Stimulated activated CD4-positive, alpha-beta T cell treated with anti-CD3 and anti-CD28 coated beads, Interleukin-1b, Interleukin-23, amount 100 ng/mL, for 4 hours (primary cell): ENCODE measurements around the gene EMC9.

Source experiments
- DNase-seq, 2 donors: peaks; one replicate each; pipeline ENCODE4 v3.0.0-alpha.2; 2020; ENCODE audit warnings: low read depth in 2 of 2

The EMC9 gene, protein sequence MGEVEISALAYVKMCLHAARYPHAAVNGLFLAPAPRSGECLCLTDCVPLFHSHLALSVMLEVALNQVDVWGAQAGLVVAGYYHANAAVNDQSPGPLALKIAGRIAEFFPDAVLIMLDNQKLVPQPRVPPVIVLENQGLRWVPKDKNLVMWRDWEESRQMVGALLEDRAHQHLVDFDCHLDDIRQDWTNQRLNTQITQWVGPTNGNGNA

DNA sequence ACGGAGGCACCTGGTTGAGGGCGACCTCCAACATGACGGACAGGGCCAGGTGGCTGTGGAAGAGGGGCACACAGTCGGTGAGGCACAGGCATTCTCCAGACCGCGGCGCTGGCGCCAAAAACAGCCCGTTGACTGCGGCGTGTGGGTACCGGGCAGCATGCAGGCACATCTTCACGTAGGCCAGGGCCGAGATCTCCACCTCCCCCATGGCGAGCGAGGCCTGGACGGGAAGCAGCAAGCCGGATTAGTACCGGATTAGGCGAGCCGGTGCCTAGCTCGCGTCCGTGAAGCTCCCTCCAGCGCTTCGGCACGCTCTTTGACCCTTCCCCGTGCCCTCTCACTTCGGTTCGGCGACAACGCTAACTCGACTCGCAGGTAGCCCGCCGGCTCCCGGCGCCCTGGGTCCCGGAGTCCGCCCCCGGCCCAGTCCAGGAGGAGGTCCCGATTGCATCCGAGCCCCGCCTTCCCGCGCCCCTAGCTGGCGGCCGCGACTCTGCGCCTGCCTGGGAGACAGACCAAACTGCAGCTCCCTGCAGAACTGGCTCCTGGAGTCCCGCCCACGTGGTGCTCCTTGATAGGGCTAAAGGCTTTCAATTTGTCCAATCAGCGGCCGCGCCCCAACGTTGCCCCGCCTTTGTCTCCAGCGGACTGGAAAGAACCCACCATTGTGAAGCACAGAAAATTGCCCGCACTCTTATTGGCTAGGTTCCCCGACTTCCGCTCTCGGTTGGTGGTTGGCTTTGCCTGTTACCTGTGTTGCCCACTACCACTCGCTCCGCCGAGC is at the start of gene EMC9:
EMC9 (minus strand) TSS at position 495 of the 784 bp plus-strand sequence; CDS start at position 208, 287 bp downstream.
- peak; percentile 99 for DNase-seq

DNA sequence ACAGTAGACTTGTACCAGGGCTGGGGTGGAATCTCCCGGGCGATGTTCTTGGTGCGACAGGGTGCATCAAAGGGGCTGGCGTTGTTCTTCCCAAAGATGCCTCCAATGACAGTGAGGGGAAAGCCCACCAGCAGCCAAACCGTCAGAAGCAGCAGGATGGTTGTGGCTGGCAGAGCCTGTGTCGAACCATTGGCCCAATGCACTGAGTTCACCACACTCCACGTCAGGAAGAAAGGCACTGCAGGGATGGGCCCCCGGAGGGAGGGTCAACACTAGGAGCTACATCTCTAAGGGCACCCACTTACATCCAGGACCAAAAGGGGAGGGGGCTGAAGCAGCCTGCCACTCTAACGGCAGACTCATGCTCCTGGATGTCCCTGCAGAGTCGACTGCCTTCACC is 49.0 kb upstream of the EMC9 start:
- DNase-seq, result no peak

DNA sequence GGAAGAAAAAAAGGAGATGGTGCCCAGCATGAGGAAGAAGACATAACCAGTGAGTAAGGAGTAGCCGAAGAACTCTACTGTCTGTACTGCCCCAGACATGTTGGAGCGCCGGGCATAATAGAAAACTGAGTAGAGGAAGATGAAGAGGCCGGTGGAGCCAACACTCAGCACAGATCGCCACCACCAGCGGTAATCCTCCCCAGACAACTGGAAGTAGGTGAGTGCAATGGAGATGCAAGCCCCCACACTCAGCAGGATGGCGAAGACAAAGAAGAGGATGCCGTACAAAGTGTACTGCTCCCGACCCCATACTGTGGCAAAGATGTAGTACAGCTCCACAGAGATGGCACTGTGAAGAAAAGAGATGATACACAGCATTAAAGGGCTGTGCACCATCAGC is 48.1 kb upstream of the EMC9 start:
- DNase-seq, result no peak

- no peak for DNase-seq
These were observed 47.6 kb upstream of the EMC9 start for GRCh38 chr14:24189059-24189375.

GRCh38 chr14:24188251-24189058 is 47.1 kb upstream of the EMC9 start, which contains the start of gene IPO4:
IPO4 (minus strand) TSS chr14:24188816; CDS start chr14:24188787, 29 bp downstream.
- peak; percentile 83 to 93 for DNase-seq

DNA sequence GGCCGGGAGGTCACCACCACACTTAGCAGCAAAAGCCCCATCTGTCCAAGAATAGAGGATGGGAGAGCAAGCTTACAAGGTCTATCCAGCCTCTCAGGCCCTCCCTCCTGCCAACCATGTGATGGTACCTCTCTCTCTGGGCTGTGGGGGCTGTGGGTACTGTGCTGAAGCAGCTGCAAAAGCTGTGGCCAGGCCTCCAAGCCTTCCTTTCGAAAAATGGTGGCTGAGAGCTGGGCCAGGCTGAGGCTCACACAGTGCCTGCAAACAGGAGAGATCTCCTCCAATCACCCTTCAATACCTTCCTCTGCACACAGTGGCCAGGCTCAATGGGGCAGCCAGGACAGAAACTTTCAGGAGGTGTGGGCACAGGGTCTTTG is 46.1 kb upstream of the EMC9 start:
- DNase-seq, result no peak

GRCh38 chr14:24186831-24187538 is 45.6 kb upstream of the EMC9 start:
- no peak for DNase-seq

GRCh38 chr14:24185741-24186140 is 44.4 kb upstream of the EMC9 start:
- DNase-seq, result no peak

GRCh38 chr14:24185026-24185425 is 43.6 kb upstream of the EMC9 start:
- DNase-seq, result no peak

DNA sequence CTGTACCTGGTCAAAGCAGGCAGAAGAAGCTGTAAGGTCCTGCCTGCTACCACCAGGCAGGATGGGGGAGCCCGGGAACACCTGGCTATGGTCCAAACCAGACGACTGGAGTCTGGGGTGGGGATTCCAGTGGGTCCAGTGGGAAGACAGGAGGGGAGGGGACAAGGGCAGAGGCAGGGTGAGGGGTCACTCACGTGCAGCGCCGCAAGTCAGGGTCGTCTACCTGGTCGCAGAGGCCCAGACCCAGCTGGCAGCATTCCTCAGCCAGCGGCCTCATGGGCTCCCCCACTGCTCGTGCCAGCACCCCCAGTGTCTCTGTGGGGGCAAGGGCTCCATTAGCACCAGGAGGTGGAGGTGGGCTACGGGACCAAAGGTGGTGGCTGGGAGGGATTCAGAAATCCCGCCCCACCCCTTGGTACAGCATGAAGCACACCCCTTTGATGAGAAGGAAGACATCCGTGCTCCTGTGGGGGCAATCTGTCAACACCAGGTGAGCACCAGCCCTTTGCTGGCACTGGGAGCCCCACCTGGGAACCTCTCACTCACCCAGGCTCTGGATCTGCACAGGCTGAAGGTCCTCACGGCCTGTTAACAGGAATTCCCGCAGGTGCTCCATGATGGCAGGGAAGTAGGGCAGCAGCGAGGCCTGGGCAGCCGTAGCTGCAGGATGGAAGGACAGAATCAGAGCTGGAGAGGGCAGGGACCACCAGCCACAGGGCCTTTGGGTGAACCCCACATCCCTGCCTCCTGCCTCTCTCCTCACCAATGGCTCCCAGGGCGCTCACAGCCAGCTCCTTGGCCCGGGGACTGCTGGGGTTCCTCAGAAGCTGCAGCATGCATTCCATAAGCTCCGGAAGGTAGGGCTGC is 42.9 kb upstream of the EMC9 start:
- no peak for DNase-seq

DNA sequence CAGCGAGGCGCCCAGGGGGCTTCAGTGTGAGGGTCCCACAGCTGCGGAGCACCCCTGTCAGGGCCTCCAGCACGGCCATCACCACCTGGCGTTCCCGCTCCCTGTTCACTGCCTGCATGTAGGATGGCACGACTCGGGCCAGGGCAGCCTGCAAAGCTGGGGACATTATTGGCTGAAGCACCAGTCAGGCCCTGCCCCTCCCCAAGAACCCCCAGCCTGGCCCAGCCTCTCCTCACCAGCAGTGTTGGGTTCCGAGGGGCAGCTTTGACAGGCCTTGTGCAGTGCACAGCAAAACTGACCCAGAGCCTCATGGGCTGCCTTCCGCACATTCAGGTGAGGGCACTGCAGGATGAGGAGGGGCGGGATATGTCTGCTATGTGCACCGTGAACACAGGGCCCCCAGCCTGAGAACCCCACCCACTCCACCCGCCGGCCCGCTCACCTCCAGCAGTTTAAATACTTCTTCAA is 41.7 kb upstream of the EMC9 start:
- no peak for DNase-seq

DNA sequence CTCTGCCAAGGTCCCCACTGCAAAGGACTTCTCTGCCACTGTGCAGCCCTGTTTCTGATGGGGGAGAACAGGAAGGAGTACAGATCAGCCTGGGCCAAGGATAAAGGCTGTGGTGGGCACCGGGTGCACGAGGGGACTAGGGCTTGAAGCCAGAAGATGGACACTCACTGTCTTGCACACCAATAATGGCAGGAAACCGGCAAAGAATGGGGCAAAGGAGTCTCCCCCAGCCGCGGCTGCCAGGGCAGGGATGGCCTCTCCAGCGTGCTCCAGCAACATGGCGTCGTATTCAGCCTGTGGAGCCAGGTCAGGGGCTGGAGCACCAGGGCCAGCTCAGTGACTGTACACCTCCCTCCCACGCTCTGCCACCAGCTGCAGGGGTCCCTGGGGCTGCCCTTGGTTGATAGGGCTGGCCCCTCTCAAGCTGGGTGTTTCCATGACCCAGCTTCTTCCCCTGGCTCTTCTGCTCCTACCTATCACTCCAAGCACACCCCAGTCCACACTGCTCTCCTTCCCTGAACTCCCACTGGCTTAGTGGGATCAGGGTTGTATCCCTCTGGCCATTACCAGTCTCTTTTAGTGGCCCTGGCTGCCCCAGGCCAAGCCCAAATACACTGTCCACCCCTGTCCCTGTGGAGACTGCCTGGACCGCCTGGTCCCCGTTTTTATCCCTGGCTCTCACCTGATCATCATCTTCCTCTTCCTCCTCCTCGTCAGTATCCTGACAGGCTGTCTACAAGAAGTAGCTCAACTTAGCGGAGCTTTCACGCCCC is 40.9 kb upstream of the EMC9 start:
- DNase-seq, result no peak

GRCh38 chr14:24181371-24182077 is 40.1 kb upstream of the EMC9 start:
- DNase-seq, result no peak

GRCh38 chr14:24179961-24180796 is 38.8 kb upstream of the EMC9 start:
- DNase-seq, result no peak

- DNase-seq, result no peak
These were observed 38.0 kb upstream of the EMC9 start for GRCh38 chr14:24179294-24179960.

DNA sequence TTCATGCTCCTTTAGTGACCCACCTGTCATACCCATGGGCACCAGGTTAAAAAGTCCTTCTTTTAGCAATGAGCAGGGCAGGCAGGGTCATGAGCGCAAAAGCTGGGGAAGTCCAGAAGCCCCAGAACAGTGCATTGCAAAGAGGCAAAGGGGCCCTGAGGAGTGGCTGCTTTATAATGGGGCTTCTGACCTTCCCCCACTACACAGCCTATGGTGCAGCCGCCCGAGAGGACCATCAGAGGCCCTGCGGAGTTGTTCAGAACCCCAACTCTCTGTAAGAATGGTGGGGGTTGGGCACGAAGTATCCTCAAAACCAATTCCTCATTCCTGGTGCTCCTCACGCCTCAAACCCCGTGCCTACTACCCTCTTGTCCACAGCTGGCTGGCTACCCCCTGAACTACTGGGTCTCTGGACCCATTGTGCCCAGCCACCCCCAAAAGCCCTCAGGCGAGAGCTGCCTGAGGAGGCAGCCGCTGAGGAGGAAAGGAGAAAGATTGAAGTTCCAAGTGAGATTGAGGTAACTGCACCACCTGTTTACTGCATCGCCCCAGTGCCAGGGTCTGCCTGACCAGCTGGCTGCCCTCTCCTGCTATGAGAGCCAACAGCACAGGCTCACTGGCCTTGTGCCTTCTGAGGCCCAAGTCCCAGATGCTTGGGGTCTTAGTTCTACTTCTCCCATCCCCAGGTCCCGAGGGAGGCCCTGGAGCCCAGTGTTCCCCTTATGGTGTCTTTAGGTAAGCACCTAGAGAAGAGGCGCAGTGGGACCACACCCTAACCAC is 37.2 kb upstream of the EMC9 start:
- no peak for DNase-seq

- DNase-seq, result no peak
These were observed 36.5 kb upstream of the EMC9 start for GRCh38 chr14:24177891-24178290.
